Left colon (tissue), 2 donors: Measurements from ENCODE around the gene DIP2B. TPM values are rescaled to one million over a fixed set of nuclear protein-coding genes. Genes with fewer than 3 reads are reported as not detected.
"Not testable (repeated sequence)": the region's sequence is repeated elsewhere in the genome, so short reads cannot be mapped to it uniquely, and the experiment has no call there.

ENCODE experiments used
- ATAC-seq: fragments of 200-7000 bp; cut with Tn5 transposase; one replicate; pipeline ENCODE4 v1.9.1; 2020; ENCODE audit warnings: mild to moderate bottlenecking, moderate library complexity
- DNase-seq, 2 donors: peaks; one replicate each; pipeline ENCODE4 v3.0.0-alpha.2; 2020
- intact Hi-C, 2 donors: fragments of 100-400 bp; cut with DNase I in 1 of 2; cut with micrococcal nuclease in 1 of 2; formaldehyde crosslinking; loops; one replicate each; pipeline versions ENCODE4 v1.11.2 to v1.14.0; 2022; cut with DNase I, micrococcal nuclease
- total RNA-seq, 2 donors: library from RNA; stranded (reverse); fragmentation: NEBNext Ultra II Directional; extraction: Animal tissue kit (Norgen Biotek cat#: 25700); gene quantifications; one replicate each; pipeline ENCODE4 v1.2.1, GENCODE V29; 2021
- donor health status: DM: no; HTN: no; CAD: no.
- donor health status: DM: yes; HTN: yes; CAD: no.

DIP2B gene
- total RNA-seq, 2 donors from 2014 or later: 33.5 to 37.7 TPM

DNA sequence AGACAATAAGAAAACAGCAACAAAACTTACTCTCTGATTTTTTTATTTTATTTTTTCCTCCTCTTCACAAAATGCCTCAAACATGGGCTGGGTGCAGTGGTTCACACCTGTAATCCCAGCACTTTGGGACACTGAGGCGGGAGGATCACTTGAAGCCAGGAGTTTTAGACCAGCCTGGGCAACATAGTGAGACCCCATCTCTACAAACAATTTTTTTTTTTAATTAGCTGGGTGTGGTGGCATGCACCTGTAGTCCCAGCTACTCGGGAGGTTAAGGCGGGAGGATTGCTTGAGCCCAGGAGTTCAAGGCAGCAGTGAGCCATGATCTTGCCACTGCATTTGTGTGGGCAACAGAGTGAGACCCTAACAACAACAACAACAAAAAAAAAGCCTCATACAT lies 176.3 kb downstream of the DIP2B start:
- ATAC-seq, DNase-seq, intact Hi-C loops: not testable (repeated sequence)

DNA sequence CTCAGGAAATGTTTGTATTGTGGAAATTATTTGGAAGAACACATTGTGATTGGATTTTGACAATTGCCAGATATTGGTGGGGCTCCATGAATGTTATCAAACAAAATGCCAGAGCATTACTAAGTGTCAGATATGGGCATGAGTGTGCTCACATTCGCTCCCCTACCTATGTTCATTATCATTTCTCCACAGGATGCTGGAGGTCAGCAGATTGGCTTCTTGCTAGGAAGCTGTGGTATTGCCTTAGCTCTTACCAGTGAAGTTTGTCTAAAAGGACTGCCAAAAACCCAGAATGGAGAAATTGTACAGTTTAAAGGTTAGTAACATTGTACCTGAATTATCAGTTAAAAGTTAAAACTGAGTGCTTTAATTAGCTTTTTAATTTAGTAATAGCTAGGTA lies 180.9 kb downstream of the DIP2B start:
- intact Hi-C loops: no loop called here
- DNase-seq (no peak), ATAC-seq (no peak)

DNA sequence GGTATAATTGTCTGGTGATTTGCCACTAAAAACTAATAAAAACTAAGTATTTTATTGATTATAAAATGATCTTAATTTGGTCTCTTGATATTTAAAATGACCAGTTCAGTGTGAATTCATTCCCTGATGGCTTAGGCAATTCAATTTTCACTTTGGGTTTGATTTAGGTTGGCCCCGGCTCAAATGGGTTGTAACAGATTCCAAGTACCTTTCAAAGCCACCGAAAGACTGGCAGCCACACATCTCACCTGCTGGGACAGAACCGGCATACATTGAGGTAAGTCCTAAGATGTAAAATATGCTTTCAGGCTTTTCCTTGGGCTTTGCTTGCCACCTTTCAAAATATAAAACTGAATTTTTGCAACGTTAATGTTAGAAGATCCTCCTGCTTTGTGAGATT lies 181.6 kb downstream of the DIP2B start:
- intact Hi-C loops: no loop called here
- DNase-seq (no peak), ATAC-seq (no peak)

DNA sequence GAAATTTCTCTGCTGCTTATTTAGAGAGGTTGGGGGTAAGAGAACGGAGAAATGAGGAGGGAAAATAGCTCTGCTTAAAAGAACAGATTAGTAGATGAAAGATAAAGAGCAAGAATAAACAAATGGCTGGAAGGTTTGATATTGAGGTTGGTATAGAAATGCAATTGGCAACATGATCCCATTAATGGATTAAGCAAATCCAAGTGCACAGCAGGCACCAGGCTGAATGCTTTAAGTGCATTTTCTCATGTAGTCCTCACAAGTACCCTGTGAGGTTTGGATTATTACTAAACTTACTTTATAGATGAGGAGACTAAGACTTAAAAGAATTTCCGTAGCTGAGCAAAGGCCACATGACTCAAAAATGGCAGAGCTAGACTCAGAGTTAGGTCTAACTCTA lies 182.2 kb downstream of the DIP2B start:
- DNase-seq: no peak
- intact Hi-C loops: no loop called here
- no peak for ATAC-seq

DNA sequence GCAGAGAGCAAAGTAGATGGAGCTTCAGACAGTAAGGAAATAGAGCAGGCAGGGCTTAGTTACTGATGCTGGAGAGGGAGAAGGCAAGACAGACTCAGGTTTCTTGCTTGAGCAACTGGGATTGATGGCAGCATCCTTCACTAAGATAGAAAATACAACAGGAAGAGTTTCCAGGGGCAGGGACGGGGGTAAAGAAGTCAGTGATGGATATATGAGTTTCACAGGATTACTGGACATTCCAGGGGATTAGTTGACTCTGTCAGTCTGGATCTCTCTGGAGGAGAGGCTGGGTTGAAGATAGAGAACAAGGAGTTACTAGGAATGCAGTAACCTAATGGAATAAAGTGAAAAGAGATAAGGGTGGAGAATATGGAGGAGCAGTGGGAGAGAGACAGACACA lies 184.7 kb downstream of the DIP2B start:
- intact Hi-C loops: no loop called here
- no peak for DNase-seq
- ATAC-seq: no peak

DNA sequence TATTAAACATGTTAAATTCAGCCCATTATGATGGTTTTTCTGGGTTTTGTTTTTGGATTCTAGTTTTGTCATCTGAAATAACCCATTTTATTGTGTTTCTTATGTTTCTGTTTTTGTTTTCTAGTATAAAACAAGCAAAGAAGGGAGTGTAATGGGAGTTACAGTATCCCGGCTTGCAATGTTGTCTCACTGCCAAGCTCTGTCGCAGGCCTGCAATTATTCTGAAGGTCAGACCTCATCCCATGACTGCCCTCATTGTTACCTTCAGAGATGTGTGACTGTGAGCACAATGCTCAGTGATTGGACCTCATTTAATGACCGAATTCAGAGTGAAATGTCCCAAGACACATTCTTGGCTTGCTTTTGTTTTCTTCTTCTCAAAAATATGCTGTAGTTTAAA lies 186.1 kb downstream of the DIP2B start:
- ATAC-seq: peak; percentile 51
- intact Hi-C loops: no loop called here
- no peak for DNase-seq

DNA sequence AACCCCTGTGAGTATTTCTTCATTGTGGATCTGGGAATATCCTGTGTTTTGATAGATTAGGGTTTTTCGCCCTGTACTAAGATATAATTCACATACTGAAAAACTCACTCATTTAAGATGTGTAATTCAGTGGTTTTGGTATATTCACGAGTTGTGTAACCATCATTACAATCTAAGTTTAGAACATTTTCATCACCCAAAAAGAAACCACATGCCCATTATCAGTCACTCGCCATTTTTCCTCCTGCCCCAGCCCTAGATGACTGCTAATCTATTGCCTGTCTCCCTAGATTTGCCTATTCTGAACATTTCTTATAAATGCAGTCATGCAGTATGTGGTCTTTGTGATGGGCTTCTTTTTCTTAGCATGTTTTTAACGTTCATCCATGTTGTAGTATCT lies 191.2 kb downstream of the DIP2B start:
- intact Hi-C loops: no loop called here

DNA sequence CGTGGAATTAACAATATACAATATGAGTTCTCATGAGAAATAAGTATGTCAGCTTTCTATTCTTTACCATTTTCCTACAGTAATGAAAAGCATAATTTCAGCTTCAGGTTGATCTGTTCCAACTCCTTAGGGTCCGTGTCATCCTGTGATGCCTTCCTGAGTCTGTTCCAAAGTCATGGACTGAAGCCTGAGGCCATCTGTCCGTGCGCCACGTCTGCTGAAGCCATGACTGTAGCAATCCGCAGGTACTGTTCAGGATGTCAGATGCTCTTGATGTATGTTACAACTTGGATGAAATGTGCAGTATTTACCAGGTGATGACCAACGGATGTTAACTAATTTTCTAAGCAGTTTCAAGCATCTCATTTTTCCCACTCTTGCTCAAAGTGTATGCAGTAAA lies 192.1 kb downstream of the DIP2B start:
- ATAC-seq: no peak
- intact Hi-C loops: no loop called here
- DNase-seq: no peak

More for the DNA sequence above, 191.2 kb downstream of the DIP2B start:
- ATAC-seq (no peak), DNase-seq (no peak)

DNA sequence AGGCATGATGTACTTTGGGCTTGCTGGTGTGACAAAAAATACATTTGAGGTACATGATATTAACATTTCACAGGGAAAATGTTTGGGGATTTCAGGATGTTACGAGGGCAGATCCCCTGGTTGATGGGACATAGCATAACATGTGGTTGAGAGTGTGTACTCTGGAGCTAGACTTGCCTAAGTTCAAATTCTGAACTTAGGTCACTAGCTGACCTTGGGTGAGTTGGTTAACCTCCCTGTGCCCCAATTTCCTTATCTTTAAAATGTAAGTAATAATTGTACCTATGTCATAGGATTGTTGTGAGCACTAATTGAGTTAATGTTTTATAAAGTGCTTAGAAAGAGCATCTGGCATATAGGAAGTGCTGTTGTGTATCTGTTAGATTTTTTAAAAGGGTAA lies 194.4 kb downstream of the DIP2B start:
- intact Hi-C loops: no loop called here
- ATAC-seq (no peak), DNase-seq (no peak)

DNA sequence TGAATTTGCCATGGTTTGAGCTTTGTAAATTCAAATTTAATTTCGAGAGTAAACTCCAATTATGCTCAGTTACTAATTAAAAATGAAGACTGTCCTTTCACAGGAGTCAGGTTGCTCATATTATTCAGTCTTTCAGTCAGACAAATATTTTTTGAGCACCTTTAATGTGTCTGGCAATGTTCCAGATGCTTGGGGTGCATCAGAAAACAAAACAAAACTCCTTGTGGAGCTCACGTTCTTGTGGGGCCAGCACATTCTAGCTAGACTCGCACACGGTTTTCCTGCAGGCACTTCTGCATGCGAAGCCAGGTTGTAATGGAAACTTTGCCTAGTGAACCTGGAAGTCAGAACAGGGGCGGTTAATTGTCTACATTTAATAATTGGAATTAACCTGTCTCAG lies 195.2 kb downstream of the DIP2B start:
- ATAC-seq (no peak), DNase-seq (no peak)
- intact Hi-C loops: no loop called here

DNA sequence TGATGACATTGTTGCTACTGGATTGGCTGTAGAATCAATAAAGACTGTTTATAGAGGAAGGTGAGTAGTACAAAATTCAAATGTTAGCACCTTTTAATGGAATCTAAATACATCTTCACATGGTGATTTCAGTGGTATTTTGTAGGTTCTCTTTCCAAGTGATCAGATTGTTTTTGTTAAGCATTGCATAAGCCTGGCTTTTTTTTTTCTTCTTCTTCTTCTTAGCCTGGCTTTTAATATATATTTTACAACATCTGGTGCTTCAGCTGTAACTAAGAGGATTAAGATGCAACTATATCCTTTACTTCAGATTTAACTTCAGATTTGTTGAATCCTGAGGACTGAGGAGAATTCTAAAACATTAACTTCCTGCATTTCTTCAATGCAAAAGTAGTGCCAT lies 201.8 kb downstream of the DIP2B start:
- ATAC-seq (no peak), DNase-seq (no peak)
- intact Hi-C loops: no loop called here

DNA sequence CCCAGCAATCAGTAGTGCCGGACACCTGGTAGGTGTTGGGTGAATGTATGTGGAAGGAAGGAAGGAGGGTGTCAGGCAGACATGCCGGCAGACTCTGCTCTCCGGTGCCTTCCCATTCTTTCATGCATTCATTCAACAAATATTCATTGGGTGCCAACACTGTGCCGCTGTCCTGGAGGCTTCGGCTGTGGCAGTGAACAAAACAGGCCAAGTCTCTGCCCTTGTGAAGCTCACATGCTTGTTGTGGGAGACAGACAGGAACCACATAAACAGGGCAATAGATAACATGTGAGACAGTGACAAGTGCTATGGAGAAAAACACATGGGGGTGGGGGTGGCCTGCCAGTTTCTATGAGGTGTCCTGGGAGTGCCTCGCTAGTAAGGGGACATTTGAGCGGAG lies 202.6 kb downstream of the DIP2B start:
- ATAC-seq (no peak), DNase-seq (no peak)
- intact Hi-C loops: no loop called here

DNA sequence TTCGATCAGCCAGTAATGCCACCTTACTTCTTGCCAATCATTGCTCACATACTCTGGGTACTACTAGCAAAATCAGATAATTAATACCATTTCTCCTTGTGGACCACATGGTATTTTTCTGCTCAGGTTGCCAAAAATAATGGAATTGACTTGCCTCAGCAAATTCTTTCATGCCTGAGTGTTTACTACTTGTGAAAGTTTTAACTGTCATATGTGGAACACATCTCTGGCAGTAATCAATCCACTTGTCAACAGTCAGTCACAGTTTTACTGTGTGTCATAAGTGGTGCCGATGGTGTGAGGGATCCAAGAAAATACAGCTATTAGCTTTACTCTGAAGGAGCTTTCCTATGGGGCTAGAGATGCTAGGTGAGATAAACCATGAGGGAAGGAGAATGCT lies 203.8 kb downstream of the DIP2B start:
- DNase-seq: no peak
- intact Hi-C loops: no loop called here
- ATAC-seq: no peak

DNA sequence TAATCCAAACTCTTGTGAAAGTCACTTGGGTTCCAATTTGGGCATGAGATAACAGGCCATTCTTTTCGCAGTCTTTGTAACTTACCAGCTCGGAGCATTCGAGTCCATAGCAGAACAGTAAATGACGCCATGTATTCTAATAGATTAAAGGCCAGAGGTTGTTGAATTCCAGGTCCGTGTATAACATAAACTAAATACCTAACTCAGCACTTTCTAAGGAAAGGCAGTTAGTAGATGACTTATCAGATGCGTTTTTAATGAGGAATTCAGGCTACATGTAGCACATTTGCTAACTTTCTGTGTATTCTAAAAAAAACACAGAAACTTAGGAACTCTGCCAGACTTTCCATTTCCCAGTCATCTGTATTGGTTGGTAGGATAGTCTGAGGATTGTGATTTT lies 206.3 kb downstream of the DIP2B start:
- ATAC-seq (no peak), DNase-seq (no peak)
- intact Hi-C loops: no loop called here

DNA sequence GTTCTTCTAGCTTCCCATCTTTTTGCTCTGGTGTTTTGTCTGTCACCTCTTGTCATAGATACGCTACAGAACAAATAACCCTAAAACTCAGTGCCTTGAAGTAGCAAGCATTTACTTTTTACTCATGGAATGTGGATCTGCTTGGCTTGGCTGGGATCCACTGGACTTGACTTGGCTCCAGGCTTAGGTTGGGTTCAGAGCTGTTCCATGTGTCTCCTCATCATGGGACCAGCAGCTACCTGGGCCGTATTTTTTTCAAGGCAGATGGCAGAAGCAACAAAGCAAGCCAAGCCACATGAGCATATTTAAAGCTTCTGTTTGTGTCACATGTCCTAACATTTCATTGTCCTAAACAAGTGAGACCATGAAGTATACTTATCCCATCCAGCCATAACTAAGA lies 210.4 kb downstream of the DIP2B start:
- ATAC-seq (peak; percentile 9), DNase-seq (no peak)
- intact Hi-C loops: no loop called here

DNA sequence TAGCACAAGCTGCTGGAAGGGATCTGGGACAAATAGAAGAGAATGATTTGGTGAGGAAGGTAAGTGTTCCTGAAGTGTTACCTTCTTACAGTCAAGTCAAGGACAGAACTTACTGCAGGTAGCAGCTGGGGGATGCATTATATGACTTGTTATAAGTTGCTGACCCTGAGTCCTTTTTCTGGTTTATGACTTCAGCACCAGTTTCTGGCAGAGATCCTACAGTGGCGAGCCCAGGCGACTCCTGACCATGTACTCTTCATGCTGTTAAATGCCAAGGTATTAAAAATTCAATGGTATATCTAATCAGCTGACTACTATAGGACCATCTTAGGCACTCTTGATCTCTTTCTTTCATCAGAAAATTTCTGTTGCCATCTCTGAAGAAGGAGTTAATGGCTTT lies 214.0 kb downstream of the DIP2B start:
- DNase-seq (no peak), ATAC-seq (no peak)
- intact Hi-C loops: no loop called here

DNA sequence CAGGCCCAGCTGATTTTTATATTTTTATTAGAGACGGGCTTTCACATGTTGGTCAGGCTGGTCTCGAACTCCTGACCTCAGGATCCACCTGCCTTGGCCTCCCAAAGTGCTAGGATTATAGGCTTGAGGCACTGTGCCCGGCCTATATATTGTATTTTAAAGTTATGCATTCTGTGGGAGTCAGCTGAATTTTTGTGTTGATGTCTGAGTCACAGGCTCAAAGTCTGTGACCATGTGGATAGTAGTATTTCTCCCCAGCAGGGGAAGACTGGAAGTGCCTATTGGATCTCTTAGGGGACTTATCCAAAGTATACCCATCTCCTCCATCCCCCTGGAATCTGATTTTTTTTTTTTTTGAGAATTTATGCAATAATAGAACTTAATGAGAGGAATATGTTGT lies 215.3 kb downstream of the DIP2B start:
- DNase-seq: no peak

DNA sequence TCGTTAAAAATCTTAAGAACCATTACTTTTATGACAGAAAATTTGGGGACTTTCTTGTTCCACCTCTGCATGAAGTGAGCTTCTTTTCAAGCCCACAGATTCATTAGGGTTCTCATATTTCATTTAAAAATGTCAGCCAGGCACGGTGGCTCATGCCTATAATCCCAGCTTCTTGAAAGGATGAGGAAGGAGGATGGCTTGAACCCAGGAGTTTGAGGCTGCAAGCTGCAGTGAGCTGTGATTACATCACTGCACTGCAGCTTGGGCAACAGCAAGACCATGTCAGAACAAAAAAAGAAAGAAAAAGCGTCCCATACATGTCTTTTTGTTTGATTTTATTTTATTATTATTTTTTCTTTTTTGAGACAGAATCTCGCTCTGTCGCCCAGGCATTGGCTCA lies 215.7 kb downstream of the DIP2B start:
- no peak for DNase-seq
- ATAC-seq: no peak
- intact Hi-C loops: no loop called here

More for the DNA sequence above, 215.3 kb downstream of the DIP2B start:
- intact Hi-C loops: no loop called here
- ATAC-seq: no peak

DNA sequence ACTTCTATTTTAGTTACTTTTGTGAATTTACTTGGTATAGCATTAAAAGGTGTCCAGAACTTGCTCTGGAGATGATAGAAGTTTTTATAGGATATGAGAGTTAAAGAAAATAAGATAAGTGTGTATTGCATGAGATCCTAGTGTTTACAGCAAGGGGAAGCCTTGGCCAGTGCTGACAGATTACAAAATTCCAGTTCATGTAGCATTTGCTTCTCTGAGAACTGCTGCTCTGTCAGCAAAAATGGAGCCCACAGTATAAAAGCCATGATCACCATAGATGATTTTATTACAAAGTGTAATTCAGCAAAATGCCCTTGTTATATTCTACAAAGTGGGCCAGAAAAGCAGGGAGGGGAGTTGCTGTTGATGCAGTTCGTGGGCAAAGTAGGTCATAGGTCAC lies 219.1 kb downstream of the DIP2B start:
- DNase-seq: no peak
- intact Hi-C loops: no loop called here
- ATAC-seq: no peak

DNA sequence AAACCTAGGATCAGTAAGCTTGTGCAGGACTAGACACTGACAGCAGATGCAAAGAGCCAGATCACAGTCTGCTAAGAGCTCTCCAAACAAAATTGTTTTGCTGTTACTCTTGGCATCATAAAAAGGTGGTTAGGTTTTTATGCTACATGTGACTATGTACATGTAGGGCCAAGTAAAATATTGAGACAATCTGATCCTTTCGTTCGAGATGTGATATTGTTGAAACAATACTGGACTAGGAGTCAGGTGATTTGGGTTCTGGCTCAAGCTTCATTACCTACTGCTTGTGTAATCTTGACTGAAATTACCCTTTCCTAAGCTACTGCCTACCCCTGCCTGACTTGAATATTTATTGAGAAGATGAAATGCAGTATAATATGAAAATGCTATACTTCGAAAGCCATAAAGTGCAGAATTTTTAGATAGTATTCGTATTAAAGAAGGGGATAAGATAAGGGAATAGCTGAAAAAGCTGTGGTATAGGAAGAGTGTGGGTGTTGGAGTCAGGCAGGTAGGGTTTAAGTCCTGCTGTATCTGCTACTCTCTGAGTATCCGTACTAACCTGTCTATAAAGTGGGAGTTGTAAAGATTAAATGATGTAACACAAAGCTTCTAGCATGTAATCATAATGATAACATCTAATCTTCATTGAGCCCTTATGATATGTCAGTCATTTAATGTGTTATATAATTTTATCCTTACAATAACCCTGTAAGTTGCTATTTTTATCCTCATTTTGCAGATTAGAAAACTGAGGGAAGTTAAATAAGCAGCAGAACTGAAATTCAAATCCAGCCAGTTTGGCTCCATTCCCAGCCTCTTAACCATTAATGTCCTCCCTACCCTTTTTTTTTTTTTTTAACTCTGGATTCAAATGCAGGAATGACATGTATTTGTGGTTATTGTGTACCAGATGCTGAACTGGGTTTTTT lies 220.5 kb downstream of the DIP2B start:
- ATAC-seq (no peak), DNase-seq (no peak)
- intact Hi-C loops: no loop called here

DNA sequence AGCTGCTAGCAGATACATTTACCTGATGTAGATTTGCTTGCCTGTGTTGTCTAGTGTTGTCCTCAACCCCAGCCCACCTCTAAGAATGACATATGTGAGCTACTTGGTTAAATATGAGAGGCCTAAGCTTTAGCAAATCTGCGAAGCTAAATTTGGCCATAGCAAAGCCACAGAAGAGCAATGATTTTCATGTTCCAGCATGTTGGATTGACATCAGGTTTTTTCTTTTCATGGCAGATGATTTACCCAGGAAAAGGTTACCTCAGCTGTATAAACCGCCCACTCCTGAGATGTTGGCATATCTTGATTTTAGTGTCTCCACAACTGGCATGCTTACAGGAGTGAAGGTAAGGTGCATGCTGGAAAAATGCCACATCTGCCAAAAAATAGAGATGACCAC lies 222.7 kb downstream of the DIP2B start:
- DNase-seq: no peak
- intact Hi-C loops: no loop called here
- no peak for ATAC-seq
